MV-4-11 (cell line): Measurements from ENCODE around the gene HIGD1A.

ENCODE experiments used
- DNase-seq: peaks from one replicate; lab custom pipeline; 2025; lab: John Stamatoyannopoulos, UW

HIGD1A gene

DNA sequence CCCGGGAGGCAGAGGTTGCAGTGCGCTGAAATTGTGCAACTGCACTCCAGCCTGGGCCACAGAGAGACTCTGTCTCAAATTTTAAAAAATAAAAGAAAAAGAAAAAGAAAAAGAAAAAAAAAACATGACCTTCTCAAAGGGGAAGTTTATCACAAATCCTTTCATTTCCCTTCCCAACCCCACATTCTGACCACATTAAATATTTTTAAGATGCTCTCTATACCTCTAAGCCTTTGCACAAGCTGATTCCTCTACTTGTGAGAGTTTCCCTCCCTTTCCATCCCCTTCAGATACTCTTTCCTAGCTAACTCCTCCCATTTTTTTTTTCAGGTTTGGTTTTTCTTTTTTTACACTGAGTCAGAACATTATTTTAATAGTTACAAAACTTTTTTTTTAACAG is 4.0 kb downstream of the HIGD1A start:
- DNase-seq = peak; percentile 89

DNA sequence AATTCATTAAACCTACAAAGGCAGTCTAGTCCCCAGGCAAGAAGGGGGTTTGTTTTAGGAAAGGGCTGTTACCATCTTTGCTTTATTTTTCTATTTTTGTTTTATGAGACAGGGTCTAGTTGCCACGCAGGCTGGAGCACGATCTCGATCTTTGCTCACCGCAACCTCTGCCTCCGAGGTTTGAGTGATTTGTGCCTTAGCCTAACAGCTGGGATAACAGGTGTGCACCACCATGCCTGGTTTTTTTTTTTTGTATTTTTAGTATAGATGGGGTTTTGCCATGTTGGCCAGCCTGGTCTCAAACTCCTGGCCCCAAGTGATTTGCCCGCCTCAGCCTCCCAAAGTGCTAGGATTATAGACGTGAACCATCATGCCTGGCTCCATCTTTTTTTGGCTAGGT is 4.9 kb downstream of the HIGD1A start:
- no peak for DNase-seq

DNA sequence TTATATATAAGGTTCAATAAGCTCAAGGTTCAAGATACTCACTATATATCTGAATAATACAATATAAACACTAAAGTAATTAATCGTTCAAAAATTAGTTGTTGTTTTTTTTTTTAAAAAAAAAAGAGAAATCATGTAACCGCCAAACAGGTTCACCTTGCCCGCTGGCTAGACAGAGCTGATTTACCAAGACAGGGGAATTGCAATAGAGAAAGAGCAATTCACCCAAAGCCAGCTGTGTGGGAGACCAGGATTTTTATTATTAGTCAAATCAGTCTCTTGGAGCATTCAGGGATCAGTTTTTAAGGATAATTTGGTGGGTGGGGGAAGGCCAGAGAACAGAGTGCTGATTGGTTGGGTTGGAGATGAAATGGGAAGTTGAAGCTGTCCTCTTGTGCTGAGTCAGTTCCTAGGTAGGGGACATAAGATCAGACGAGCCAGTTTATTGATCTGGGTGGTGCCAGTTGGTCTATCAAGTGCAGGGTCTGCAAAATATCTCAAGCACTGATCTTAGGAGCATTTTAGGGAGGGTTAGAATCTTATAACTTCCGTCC is 7.9 kb downstream of the HIGD1A start:
- no peak for DNase-seq

DNA sequence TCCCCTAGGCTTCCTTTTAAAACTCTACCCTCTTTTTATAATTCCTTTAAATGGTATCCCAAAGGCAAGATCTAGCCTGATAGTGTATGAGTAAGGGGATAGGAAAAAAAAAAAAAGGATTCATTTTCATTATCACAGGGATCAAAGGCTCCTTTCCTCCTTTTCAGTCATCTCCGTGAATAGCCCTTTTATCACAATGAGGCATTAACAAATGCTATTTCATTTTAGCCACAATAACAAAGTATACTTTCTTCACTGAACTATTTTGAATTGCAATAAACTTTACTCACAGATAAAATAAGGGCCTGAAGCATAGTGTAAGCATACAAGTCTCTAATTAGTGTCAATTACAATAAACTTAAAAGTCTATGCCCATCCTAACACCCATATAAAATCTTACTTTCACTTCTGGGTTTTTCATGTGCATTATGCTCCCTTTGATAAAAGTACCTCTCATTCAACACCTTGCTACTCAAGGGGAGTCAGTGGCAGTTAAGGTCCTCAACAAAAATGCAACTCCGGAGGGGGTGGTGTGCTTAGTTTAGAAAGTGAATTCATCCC is 8.6 kb downstream of the HIGD1A start:
- no peak for DNase-seq

DNA sequence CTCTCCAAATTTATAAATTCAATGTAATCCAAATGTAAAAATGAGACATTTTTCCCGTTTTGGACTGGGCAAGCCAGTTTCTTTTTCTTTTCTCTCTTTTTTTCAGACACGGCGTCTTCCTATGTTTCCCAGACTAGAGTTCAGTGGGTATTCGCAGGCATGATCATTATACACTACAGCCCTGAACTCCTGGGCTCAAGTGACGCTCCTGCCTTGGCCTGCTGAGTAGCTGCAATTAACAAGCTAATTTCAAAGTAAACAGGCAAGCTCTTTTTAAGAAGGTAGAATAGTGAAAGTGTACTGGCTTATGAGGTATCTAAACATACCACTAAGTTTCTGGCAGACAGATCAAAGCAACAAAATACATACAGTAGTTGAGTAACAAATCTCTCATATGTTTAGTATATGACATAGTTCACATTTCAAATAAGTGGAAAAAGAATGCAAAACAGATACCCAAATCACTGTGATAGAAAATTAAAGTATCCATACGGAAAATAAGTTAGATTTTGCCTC is 13.5 kb downstream of the HIGD1A start:
- no peak for DNase-seq

DNA sequence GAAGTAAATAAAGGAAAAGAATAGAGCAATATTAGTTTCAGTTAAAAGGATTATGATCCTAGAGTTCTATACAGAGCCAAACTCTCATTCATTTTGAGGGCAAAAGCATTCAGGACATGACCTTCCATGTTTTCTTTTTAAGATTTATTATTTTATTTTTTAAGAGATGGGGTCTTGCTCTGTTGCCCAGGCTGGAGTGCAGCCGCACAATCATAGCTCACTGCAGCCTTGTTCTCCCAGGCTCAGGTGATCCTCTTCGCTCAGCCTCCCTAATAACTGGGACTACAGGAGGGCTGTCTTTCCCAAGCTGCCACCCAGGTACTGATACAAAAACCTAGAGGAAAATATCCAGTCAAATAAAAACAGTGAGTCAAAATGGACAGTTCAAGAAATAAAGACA is 17.7 kb downstream of the HIGD1A start:
- DNase-seq = no peak

DNA sequence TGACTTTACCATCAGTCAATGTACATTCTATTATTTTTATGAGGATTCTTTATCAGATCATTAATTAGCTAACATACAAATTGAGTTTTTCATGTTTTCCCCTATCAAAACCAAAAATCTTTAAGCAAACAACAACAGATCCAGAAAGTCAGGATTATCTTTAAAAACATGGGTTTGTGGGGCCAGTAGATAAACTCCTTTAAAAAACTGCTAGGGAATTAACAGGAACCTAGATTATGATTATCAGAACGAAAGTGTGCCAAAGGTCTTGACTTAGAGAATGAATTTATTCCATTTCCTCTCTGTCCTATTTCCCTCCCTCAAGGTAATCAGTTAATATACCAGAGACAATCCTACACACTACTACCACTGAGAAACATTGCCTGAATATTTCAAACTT is 18.1 kb downstream of the HIGD1A start:
- no peak for DNase-seq

DNA sequence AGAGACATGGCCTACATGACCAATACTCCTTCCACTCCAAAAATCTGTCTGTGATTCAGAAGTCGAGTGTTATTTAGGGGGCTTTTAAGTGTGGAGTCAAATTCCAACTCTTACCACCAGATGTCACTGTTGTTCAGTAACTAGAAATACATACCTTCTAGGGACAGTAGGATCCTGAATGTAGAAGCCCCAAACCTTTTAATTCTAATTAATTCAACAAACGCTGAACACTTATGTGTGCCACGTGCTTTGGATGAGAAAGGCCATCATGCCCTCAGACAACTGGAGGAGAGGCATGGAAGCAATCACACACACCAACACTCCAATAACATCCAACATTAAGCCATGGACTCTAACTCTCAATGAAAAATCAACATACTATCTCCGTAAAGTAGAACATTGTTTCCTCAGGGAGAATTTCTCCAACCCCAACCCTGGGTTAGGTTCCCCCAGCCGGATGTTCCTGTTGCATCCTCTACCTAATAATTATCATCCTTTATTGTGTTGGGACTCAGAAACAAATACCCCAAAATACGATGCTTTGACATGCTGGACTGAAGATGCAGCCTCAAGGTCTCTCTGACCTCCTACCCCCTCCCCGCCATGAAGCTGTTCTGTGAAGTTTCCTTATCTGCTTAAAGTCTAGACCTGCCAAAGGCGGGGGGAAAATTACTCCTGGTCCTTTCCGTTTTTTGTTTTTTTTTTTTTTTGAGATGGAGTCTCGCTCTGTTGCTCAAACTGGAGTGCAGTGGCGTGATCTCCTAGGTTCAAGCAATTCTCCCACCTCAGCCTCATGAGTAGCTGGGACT is 23.2 kb downstream of the HIGD1A start:
- peak; percentile 68 for DNase-seq

DNA sequence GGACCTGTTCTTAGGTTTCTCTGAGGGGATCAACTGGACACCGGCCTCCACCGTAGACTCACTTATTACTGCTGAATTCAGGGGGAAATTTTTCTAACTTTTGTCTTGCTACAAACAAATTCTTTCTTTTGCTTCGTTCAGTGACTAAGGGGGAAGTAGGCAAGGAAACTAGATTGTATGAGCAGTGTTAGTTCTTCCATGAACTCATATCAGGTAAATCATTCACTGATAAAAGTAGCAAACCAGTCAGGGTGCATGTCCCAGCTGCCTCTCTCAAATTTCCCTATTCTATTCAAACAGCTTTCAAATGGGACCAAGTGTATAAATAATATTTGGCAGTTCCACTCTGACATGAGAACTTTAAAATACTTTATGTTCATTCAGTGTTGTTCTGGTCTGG is 23.9 kb downstream of the HIGD1A start:
- no peak for DNase-seq

DNA sequence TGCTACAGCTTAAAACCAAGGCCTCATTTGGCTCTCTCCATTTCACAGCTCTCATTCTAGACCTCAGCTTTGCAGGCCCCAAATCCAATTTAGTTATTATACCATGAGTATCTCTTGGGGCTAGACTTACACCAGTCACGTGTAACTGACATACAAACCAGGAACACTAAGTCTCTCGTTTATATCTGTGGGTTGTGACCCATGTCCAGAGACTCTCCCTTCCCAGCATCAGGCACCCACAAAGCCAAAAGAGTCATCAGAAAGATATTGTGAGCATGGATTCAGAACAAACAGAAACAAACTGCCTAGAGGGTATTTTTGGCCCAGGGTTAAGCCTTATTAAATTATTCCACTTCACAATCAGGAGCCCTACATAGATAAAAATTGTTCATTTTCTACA is 25.6 kb downstream of the HIGD1A start:
- DNase-seq = no peak

DNA sequence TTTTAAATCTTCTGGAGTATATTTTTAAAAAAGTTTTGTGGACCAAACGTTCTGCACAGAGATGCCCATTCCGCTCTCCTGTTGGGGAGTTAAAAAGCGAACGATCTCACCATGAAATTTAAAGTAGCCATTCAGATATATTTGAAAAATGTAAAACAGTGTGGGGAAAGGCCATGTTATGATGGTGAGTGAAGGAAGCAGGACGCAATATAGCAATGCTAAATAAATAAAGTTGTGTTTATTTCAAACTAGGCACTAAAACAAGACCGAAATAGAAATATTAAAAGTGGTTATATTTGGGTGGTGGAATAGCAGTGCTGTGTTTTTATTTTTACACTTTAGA is 30.9 kb downstream of the HIGD1A start:
- DNase-seq = no peak

DNA sequence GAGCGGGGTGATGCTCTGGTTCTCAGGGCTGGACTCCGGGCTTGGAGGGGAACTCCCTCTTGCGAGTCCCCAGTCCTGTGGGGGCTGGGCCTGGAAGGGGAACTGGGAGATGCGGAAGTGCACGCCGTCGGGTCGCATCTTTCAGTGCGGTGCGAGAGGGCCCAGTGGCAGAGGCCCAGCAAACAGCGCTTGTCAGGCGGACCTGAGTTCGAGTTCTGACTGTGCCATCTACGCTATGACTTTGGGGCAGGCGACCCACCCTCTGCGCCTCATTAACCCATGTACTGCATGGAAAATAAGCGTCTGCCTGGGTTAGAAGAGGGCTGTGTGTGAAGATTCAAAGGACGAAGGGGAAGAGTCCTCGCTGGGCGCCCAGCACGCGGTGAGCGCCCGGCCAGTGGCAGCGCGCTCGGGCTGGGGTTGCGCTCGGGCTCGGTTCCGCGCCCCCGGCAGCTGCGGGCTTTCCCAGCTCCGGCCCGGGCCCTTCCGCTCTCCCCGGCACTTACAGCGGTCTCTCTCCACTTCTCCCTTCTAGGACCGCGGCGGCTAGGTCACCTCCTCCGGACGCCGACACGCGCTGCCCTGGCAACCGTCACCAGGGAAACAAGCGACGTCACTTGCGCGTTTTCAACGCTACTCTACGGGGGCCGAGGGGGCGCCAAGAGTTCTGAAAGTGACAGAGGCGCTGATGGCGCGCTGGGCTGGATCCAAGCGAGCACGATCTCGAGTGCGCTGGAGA is 31.5 kb downstream of the HIGD1A start, which contains the start of gene CCDC13:
CCDC13 (minus strand) TSS at position 584 of the 739 bp plus-strand sequence. CDS start 14,908 bp downstream, outside the sequence.
- DNase-seq = peak; percentile 95

DNA sequence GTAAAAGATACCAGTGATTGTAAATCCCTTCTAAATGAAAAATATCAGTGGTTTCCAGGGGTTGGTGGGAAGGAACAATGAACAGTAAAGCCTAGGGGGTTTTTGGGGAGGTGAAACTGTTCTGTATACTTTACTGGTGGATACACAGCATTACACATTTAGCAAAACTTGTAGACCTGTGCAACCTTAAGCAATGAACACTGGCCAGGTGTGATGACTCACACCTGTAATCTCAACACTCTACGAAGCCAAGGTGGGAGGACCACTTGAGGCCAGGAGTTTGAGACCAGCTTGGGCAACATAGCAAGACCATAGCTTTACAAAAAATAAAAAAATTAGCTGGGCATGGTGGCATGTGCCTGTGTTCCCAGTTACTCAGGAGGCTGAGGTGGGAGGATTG is 33.0 kb downstream of the HIGD1A start:
- DNase-seq = no peak

DNA sequence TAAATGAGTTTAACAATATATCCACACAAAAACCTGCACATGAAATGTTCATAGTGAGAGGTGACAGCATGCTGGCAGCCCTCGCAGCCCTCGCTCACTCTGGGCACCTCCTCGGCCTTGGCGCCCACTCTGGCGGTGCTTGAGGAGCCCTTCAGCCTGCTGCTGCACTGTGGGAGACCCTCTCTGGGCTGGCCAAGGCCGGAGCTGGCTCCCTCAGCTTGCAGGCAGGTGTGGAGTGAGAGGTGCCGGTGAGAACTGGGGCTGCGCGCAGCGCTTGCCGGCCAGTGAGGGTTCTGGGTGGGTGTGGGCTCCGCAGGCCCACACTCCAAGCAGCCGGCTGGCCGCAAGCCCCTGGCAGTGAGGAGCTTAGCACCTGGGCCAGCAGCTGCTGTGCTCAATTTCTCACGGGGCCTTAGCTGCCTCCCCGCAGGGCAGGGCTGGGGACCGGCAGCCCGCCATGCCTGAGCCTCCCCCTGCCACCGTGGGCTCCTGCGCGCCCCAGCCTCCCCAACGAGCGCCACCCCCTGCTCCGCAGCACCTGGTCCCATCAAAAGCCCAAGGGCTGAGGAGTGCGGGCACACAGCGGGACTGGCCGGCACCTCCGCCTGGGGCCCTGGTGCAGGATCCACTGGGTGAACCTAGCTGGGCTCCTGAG is 34.7 kb downstream of the HIGD1A start:
- DNase-seq = no peak

DNA sequence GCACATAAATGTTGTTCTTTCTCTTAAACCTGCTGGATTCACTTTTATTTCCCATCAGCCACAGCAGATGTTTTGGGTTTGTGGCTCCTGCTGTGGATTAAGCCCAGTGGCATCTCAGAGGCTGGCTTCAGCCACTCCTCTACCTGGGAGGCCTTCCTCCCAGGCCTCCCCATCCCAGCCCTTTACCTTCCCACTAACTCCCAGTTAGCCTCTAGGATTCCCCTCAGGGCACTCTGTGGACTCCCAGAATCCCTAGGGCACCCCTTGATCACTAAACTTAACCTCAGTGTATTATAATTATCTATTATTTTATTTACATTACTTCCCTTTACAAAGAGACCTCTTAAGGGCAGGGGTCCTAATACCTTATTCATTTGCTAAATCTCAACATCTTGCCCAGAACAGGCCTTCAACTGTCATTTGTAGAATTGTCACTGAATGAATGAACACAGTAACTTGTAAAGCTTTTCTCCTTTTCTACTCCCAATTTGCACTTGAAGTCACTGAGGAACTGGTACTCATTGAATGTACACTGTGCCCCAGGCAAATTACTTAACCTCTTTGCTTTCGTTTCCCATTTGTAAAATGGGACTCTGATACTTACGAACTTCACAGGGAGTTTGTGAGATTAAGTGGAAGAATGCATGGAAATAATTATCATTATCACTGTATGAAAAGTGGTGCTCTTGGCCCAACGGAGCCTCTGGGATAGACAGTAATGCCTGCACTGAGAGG is 39.6 kb downstream of the HIGD1A start:
- DNase-seq = peak; percentile 79

DNA sequence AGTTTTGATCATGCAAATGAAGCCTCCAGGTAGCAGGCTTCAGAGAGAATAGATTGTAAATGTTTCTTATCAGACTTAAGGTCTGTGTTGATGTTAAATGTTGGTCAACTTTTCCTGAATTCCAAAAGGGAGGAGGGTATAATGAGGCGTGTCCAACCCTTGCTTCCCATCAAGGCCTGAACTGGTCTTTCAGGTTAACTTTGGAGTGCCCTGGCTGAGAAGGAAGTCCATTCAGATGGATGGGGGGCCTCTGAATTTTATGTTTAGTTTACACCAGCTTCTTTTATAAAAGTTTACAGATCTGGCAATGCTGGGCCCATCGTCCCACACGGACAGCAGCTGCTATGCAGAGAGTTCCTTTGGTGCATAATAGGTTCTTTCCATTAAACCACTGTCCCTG is 40.2 kb downstream of the HIGD1A start:
- no peak for DNase-seq

DNA sequence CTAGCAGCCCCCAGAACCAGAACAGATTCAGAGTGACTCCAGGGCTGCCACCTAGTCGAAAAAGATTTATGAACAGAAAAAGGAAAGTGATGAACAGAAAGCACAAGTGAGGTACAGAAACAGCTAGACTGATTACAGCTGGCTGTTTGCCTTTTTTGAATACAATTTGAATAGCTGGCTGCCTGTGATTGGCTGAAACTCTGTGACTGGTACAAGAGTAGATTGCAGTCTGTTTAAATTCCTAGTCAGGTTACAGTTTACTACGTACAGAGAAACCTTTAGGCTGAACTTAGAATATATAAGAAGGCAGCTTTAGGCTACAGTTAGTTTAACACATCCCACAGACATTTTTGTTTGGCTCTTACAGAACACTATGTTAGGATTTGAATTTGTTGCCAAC is 41.3 kb downstream of the HIGD1A start:
- peak; percentile 6 for DNase-seq

DNA sequence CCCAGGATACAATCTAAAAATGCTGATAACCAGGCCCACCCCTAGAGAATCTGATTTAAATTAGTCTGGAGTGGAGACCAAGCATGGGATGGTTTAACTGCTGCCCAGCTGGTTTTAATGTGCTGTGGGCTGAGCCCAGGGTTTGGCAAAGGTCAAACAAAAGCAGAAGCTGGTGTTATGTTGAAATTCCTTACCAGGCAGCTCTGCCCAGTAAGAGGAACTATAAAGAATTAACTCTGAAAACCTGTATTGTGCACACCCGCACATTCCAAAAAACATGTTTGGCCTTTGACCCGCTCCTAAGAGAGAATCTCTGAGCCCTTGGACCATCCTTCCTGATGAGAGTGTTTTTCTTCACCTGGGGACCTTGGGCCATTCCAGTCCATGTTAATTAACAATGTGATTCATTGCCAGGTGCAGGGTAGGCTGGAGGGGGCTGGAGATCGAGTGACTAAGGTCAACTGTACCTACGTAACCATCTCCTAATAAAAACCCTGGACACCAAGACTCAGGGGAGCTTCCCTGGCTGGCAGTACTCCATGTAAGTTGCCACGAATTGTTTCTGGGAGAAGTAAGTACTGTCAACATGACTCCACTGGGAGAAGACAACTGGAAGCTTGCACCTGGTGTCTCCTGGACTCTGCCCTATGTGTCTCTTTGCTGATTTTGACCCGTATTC is 42.1 kb downstream of the HIGD1A start:
- DNase-seq = peak; percentile 96

DNA sequence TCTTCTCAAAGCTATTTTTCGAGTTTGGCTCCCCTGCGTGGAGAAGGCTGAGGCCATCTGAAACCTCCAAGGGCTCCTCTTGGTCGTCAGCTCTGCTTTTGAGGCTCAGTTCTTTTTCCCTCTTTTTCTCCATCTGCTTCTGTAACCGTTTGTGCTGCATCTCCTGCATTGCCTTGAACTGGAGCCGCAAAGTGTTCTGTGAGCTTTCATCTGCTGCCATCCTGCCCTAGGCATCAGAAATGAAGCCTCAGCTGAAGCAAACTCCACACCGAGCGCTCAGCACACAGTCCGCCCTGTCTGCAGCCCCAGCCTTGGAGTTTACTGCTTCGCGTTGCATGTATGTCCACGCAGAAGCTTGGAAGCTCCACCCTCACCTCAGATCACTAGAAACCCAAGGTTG is 46.2 kb downstream of the HIGD1A start:
- no peak for DNase-seq

DNA sequence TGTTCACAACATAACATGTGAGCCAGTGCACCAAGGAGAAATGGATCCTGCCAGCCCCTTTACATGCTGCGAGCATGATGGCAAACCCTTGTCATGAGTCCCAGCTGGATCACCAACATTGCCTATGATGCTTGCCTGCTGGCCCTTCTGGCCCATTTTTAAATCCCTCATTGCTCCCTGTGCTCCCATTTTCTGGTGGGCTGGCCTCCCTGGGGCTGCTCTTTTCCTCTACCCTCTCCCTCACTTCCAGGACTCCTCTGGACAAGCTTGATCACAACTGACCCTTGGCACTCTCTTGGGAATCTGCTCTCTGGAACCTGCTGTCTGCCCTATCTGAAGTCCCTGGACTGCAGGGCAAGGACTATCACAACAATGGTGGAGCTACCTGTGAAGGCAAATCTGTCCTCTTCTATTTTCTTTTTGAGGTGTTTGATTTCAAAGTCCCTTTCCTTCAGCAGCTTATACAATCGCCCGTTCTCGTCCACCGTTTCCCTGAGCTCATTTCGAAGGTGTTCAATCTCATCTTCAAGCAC is 47.5 kb downstream of the HIGD1A start:
- DNase-seq = no peak
